Measurements from ENCODE around the gene WNT2.
"Not testable (repeated sequence)": the region's sequence is repeated elsewhere in the genome, so short reads cannot be mapped to it uniquely, and the experiment has no call there.

Gene WNT2

GRCh38 chr7:117270371-117270770 is 52.5 kb downstream of the WNT2 start:
- DNase-seq (ENCODE audit: low read depth in 3 of 3, low spot score in 1 of 3) = no peak

GRCh38 chr7:117269886-117270285 is 53.0 kb downstream of the WNT2 start:
- no peak for DNase-seq (ENCODE audit: low read depth in 3 of 3, low spot score in 1 of 3)

GRCh38 chr7:117269417-117269816 is 53.4 kb downstream of the WNT2 start:
- no peak for DNase-seq (ENCODE audit: low read depth in 3 of 3, low spot score in 1 of 3)

- no peak for DNase-seq (ENCODE audit: low read depth in 3 of 3, low spot score in 1 of 3)
These were observed 58.1 kb downstream of the WNT2 start for GRCh38 chr7:117264716-117265115.

- DNase-seq (ENCODE audit: low read depth in 3 of 3, low spot score in 1 of 3) = no peak
These were observed 60.3 kb downstream of the WNT2 start for GRCh38 chr7:117262546-117262945.

- no peak for DNase-seq (ENCODE audit: low read depth in 3 of 3, low spot score in 1 of 3)
These were observed 63.2 kb downstream of the WNT2 start for GRCh38 chr7:117259615-117260014.

GRCh38 chr7:117251687-117252086 is 71.2 kb downstream of the WNT2 start:
- no peak for DNase-seq (ENCODE audit: low read depth in 3 of 3, low spot score in 1 of 3)

- DNase-seq (ENCODE audit: low read depth in 3 of 3, low spot score in 1 of 3) = no peak
These were observed 72.1 kb downstream of the WNT2 start for GRCh38 chr7:117250801-117251200.

GRCh38 chr7:117250245-117250644 is 72.6 kb downstream of the WNT2 start:
- no peak for DNase-seq (ENCODE audit: low read depth in 3 of 3, low spot score in 1 of 3)

GRCh38 chr7:117249696-117250095 is 73.2 kb downstream of the WNT2 start:
- DNase-seq (ENCODE audit: low read depth in 3 of 3, low spot score in 1 of 3) = no peak

- no peak for DNase-seq (ENCODE audit: low read depth in 3 of 3, low spot score in 1 of 3)
These were observed 74.0 kb downstream of the WNT2 start for GRCh38 chr7:117248829-117249228.

- DNase-seq (ENCODE audit: low read depth in 3 of 3, low spot score in 1 of 3) = no peak
These were observed 75.0 kb downstream of the WNT2 start for GRCh38 chr7:117247809-117248208.

- DNase-seq (ENCODE audit: low read depth in 3 of 3, low spot score in 1 of 3) = not testable (repeated sequence)
These were observed 77.2 kb downstream of the WNT2 start for GRCh38 chr7:117245703-117246102.

- no peak for DNase-seq (ENCODE audit: low read depth in 3 of 3, low spot score in 1 of 3)
These were observed 79.5 kb downstream of the WNT2 start for GRCh38 chr7:117243390-117243789.

GRCh38 chr7:117241088-117241487 is 81.8 kb downstream of the WNT2 start:
- DNase-seq (ENCODE audit: low read depth in 3 of 3, low spot score in 1 of 3) = no peak

GRCh38 chr7:117238937-117239336 is 83.9 kb downstream of the WNT2 start:
- no peak for DNase-seq (ENCODE audit: low read depth in 3 of 3, low spot score in 1 of 3)

- no peak for DNase-seq (ENCODE audit: low read depth in 3 of 3, low spot score in 1 of 3)
These were observed 84.4 kb downstream of the WNT2 start for GRCh38 chr7:117238472-117238871.

GRCh38 chr7:117237646-117238045 is 85.2 kb downstream of the WNT2 start:
- no peak for DNase-seq (ENCODE audit: low read depth in 3 of 3, low spot score in 1 of 3)

- DNase-seq (ENCODE audit: low read depth in 3 of 3, low spot score in 1 of 3) = no peak
These were observed 91.9 kb downstream of the WNT2 start for GRCh38 chr7:117231047-117231359.

- no peak for DNase-seq (ENCODE audit: low read depth in 3 of 3, low spot score in 1 of 3)
These were observed 92.4 kb downstream of the WNT2 start for GRCh38 chr7:117230276-117231046.

GRCh38 chr7:117229350-117229749 is 93.5 kb downstream of the WNT2 start:
- DNase-seq (ENCODE audit: low read depth in 3 of 3, low spot score in 1 of 3) = no peak

GRCh38 chr7:117227091-117227490 is 95.8 kb downstream of the WNT2 start:
- no peak for DNase-seq (ENCODE audit: low read depth in 3 of 3, low spot score in 1 of 3)

GRCh38 chr7:117225536-117225935 is 97.3 kb downstream of the WNT2 start:
- DNase-seq (ENCODE audit: low read depth in 3 of 3, low spot score in 1 of 3) = no peak
